Measurements from ENCODE around the gene BCL2L14. TPM values are rescaled to one million over a fixed set of nuclear protein-coding genes. Genes with fewer than 3 reads are reported as not detected.
"Not testable (repeated sequence)": the region's sequence is repeated elsewhere in the genome, so short reads cannot be mapped to it uniquely, and the experiment has no call there.

Gene BCL2L14
- total RNA-seq, 1 donor, result not detected

GRCh38 chr12:12133785-12134184, 63.0 kb downstream of the BCL2L14 start:
- no peak for TF ChIP-seq CTCF (IDR thresholded peaks at IDR 0.05; ENCODE audit: insufficient read depth, low read depth, low read length)
- DNase-seq (ENCODE audit: low read depth), result no peak
- no peak overlapping the region for H3K4me3 ChIP-seq (ENCODE audit: low read depth, low read length)

- TF ChIP-seq CTCF (IDR thresholded peaks at IDR 0.05; ENCODE audit: insufficient read depth, low read depth, low read length), result no peak
- H3K4me3 ChIP-seq (ENCODE audit: low read depth, low read length), result no peak overlapping the region
These were observed 67.7 kb downstream of the BCL2L14 start for GRCh38 chr12:12138203-12139154.

GRCh38 chr12:12141000-12141399, 70.3 kb downstream of the BCL2L14 start:
- DNase-seq (ENCODE audit: low read depth), result no peak
- H3K4me3 ChIP-seq (ENCODE audit: low read depth, low read length), result no peak overlapping the region
- TF ChIP-seq CTCF (IDR thresholded peaks at IDR 0.05; ENCODE audit: insufficient read depth, low read depth, low read length), result no peak

More at GRCh38 chr12:12138203-12139154, 67.7 kb downstream of the BCL2L14 start:
- no peak for DNase-seq (ENCODE audit: low read depth)

GRCh38 chr12:12144531-12144930, 73.8 kb downstream of the BCL2L14 start:
- not testable (repeated sequence) for DNase-seq (ENCODE audit: low read depth); H3K4me3 ChIP-seq (ENCODE audit: low read depth, low read length)

- TF ChIP-seq CTCF (IDR thresholded peaks at IDR 0.05; ENCODE audit: insufficient read depth, low read depth, low read length), result no peak
- no peak overlapping the region for H3K4me3 ChIP-seq (ENCODE audit: low read depth, low read length)
- no peak for DNase-seq (ENCODE audit: low read depth)
These were observed 76.4 kb downstream of the BCL2L14 start for GRCh38 chr12:12147111-12147510.

Other genes with a start within 250 kb of the BCL2L14 start
- 50.1 and 50.3 TPM in 2 replicates for gene LRP6, start 196.1 kb downstream of the BCL2L14 start, total RNA-seq